Posterior cingulate gyrus (tissue), 11 donors: ENCODE measurements around the gene DHRS7B.
"Not testable (repeated sequence)": the region's sequence is repeated elsewhere in the genome, so short reads cannot be mapped to it uniquely, and the experiment has no call there.

Experiments used
- DNase-seq, 10 donors: peaks; one replicate each; pipeline versions ENCODE4 v3.0.0 to v3.0.0-alpha.2; 2020 to 2021; ENCODE audit warnings: mixed read lengths in 3 of 10
- intact Hi-C: fragments of 100-400 bp; cut with DNase I; formaldehyde crosslinking; loops from one replicate; pipeline ENCODE4 v1.15.1; 2023

Gene DHRS7B, protein sequence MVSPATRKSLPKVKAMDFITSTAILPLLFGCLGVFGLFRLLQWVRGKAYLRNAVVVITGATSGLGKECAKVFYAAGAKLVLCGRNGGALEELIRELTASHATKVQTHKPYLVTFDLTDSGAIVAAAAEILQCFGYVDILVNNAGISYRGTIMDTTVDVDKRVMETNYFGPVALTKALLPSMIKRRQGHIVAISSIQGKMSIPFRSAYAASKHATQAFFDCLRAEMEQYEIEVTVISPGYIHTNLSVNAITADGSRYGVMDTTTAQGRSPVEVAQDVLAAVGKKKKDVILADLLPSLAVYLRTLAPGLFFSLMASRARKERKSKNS

DNA sequence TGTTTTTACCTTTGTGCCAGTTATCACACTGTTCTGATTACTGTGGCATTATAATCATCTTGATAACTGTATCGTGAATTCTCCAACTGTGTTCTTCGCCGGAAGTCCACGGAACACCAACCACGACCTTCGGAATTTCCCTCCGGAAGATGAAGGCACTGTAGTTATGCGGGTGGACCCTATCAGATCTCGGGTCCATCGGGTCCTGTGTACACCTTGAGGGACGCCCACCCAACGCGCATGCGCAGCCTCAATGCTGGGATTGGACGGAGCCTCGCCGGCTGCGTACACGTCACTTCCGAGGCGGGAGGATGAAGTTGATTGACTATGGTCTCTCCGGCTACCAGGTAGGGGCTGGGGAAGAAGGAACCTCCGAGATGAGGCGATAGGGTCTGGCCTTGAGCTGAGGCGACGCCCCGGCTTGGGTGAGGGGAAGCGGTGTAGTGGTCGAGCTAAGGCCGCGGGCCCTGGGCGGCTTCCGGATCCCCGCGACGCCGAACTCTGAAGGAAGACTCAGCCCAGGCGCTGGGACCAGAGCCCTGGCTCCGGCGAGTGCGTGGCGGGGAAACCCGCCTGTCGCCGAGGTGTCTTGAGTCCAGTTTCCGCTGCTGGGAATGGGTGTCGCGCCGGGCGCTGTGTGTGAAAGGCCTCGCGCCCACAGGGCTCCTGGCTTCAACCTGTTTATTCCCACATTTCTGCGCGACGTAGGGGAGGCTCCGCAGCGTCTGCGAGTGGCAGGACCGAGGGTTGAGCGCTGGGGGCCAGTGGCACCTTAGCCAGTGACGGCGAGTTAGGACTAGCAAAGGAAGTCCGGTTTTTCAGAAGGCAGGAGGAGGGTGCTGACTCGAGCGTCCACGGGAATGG is at the start of gene DHRS7B:
TSS of gene DHRS7B (plus strand) at position 320 of the 864 bp plus-strand sequence. CDS start at position 328, 8 bp downstream.
- intact Hi-C loops, result loop anchor here (2.0 to 10.0 kb wide), 5 partner anchors 85 to 386 kb away; partner anchors contain the start of genes MAP2K3 and TMEM11
- DNase-seq, result peak; percentile 93 to 99 (median 96)

DNA sequence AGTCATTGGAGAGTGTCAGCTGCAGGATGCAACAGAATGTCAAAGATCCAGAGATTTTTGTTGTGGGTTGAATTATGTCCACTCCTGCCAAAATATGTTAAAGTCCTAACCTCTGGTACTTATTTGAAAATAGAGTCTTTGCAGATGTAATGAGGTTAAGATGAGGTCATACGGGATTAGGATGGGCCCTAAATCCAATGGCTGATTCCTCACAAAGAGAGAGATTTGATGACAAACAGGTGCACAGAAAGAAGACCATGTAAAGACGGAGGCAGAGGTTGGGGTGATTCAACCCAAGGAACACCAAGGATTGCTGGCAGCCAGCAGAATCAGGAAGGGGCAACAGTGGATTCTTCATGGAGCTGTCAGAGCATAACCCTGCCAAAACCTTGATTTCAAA is 49.5 kb upstream of the DHRS7B start:
- DNase-seq, result no peak
- intact Hi-C loops, result loop anchor here (5.0 kb wide), 1 partner anchor 35 kb away; the partner anchor contains the start of gene USP22

DNA sequence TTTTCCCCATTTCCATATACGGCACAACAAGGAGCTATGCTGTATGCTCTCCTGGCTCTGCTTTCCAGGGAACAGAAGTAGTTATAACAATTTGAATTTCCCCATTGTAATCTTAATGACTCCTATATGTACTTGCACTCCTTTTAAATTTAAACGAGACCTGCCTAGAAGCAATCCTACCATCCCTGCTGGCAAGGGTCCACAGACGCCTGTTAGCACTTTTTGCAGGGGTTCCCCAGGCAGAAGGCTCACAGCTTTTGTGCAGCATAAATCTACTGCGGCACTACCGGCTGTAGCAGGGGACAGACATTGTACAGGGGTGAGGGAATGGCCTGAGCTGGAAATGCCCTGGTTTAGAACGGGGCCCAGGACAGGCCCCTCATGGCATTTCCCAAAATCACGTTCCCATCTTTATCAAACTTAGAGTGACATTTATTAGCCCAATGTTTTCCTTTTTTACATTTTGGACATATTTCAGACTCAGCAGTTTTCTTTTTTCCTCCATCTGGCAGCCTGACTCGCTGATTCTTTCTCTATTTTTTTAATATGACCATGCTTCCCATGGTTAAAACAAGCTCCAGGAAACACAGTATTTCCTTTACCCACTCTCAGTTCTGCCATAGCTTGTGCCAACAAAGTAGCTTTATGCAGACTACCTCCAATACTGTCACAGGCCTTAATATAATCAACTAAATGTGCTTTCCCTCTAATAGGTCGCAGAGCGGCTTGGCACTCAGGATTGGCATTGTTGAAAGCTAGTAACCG is 48.6 kb upstream of the DHRS7B start:
- intact Hi-C loops, result loop anchor here (5.0 kb wide), 1 partner anchor 36 kb away; the partner anchor contains the start of gene USP22
- peak in 1 of 10 donors; percentile 72 for DNase-seq

DNA sequence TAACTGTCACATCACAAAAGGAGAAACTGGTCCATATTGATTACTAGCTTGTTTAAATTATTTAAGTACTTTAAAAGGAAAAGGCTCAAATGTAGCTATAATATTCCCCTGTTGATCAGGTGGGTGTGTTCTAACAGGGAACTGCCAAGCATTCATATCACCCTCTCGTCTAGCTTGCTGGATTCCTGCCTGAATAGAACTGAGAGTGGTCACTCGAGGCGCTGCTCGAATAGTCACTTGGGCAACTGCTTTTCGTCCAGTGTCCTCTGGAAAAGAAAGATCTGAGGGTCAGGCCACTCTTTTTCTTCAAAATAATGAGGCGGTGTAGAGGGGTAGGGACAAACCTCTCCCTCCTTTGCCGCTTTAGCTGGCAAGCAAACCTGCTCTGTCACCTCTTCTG is 47.6 kb upstream of the DHRS7B start:
- intact Hi-C loops, result loop anchor here (5.0 kb wide), 1 partner anchor 37 kb away; the partner anchor contains the start of gene USP22
- DNase-seq, result peak in 1 of 10 donors; percentile 65

DNA sequence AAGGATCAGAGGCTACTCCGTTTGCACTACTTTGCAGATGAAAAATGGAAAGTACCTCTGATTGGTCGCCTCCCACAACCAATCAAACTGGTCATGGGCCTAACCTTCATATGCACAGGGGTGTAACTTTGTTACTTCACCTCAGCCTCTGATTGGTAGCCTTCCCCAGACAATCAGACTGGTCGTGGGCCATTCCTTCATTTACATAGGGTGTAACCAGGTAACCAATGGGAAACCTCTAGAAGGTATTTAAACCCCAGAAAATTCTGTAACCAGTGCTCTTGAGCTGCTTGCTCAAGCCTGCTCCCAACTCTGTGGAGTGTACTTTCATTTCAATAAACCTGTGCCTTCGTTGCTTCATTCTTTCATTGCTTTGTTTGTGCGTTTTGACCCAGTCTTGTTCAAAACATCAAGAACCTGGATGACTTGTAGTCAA is 44.7 kb upstream of the DHRS7B start:
- intact Hi-C loops, result no loop called here
- no peak for DNase-seq

DNA sequence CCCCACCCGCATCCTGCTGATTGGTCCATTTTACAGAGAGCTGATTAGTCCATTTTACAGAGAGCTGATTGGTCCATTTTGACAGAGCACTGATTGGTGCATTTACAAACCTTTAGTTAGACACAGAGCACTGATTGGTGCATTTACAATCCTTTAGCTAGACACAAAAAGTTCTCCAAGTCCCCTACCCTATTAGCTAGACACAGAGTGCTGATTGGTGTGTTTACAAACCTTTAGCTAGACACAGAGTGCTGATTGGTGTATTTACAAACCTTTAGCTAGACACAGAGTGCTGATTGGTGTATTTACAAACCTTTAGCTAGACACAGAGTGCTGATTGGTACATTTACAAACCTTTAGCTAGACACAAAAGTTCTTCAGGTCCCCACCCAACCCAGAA is 41.5 kb upstream of the DHRS7B start:
- DNase-seq, intact Hi-C loops: not testable (repeated sequence)

DNA sequence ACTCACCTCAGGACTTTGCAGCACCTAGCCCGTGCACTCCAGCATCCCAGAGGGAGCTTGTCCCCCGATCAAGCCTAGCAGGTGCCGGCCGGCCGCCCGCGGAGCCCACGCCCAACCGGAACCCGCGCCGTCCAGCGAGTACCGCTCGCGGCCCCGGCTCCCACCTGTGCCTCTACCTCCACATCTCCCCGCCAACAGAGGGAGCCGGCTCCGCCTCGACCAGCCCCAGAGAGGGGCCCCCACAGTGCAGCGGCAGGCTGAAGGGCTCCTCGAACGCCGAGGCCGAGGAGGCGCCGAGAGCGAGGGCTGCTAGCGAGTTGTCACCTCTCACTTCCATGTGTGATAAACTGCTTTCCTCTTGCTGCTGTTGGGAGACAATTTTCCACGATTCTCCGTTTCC is 41.1 kb upstream of the DHRS7B start:
- DNase-seq, result peak in 1 of 10 donors; percentile 41
- intact Hi-C loops, result no loop called here

DNA sequence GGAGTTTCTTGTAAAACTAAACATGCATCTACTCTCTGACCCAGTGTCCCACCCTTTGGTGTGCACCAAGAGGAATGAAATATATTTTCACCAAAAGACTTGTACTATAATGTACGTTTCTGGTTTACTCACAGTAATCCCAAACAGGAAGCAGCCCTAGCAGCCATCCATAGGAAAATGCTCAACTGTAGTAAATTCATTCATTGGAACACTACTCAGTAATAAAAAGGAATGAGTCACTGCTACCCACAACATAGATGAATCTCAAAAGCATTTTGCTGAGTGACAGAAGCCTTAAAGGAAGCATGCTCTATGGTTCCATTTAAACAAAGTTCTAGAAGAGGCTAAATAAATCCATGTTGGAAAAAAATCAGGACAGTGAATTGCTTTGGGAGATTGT is 37.6 kb upstream of the DHRS7B start:
- intact Hi-C loops, result no loop called here
- no peak for DNase-seq

DNA sequence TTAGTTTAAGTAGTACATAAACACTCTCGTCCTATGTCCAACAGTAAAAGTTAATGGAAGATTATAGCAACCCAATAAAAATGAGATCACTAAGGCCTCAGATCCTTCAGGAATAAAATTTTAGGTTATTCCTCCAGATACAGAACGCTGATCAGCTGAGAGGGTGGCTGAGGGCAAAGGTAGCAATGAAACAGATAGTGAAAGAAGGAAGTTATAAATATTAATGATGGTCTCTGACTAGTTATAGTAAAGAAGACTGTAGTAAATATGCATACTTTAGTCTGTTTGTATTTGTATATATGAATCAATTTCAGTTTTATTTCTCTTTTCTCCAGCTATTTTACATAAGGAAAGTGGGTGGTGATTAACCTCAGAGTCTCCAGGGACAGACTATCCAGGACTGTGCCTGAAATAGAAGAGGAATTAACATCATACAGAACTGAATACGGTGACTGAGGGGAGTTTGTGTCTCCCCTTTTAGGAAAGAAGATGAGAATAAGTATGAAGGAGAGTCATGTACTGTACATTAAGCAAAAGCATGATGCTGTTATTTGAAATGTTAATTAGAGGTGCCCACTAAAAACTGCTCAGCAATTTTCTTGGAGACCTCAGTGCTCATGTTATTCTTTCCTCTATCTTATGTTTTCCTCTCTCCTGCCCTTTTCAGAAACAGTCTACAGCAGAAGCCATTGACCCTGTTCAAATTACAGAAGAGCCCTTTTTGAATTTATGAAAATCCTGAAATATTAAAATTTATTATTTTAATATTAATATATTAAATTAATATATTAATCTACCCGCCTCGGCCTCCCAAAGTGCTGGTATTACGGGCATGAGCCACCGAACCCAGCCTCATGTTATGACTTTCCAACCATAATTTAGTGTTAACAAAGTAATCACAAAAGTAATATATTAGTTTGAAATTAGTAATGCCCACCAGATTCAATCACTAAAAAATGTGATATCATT is 36.5 kb upstream of the DHRS7B start:
- no peak for DNase-seq
- intact Hi-C loops, result no loop called here

DNA sequence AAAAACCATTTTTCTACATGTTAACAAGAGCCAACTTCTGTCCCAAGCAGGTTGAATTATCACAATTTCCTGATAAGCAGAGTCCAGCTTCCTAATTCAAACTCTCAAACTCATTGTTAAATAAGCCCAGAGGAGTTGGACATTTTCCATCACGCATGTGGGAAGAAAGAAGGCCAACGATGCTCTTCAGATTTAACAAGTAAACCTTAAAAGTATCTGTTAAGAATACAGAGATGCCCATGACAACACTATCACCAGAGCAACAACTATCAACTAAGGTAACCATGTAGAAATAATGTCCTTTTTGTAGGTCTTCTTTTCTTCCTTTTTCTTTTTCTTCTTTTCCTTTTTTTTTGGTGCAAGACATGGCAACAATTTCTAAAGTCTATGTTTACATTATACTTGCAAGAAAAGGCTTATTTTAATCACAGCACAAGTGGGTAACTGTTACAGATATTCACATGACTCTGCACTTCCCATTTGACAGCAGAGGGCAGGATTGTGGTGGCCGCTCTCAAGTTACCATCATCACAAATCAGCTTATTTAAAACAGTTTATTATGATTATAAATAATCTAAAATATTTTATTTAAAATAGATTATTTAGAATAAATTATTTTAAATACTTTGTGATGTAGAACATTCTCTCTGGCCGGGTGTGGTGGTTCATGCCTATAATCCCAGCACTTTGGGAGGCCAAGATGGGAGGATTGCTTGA is 35.7 kb upstream of the DHRS7B start:
- intact Hi-C loops, result no loop called here
- no peak for DNase-seq

DNA sequence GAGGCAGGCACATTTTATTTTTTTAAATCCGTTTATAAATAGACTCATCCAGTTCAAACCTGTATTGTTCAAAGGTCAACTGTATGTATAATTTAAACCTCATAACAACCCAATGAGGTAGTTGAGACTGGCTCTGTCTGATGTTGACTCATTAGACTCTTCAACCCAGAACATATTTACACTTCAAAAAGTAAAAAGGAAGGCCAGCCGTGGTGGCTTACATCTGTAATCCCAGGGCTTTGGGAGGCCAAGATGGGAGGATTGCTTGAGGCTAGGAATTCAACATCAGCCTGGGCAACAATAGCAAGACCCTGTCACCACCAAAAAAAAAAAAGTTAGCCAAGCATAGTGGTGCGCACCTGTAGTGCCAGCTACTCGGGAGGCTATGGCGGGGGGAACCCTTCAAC is 32.5 kb upstream of the DHRS7B start:
- intact Hi-C loops, result no loop called here
- no peak for DNase-seq

DNA sequence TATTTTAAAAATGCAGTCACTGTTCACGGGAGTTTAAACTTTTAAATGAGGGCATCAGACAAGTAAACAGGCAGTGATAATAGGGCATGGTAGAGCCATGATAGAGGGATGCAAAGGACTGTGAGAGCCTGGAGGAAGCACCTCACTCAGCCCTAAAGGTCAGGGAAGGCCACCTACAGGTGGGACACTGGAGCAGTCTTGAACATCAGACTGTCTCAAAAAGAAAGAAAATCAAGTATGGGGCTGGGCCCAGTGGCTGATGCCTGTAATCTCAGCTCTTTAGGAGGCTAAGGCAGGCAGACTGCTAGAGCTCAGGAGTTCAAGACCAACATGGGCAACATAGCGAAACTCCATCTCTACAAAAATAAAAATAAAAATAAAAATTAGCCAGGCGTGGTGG is 31.0 kb upstream of the DHRS7B start:
- DNase-seq, result no peak
- intact Hi-C loops, result no loop called here

DNA sequence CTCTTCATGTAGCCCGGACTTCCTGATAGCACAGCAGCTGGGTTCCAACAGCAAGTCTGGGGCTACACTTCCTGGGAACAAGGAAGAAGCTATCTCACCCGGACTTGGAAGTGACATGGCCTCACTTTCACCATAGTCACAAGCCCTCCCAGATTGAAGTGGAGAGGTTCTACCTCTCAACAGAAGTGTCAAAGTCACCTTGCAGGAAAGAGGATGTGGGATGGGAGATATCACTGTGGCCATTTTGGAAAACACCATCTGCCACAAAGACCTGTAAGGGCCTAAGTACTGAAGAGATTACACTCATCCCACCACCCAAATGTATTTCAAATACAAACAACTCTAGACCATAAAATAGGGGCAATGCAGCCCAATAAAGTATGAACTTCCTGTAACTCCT is 29.9 kb upstream of the DHRS7B start:
- DNase-seq, result no peak
- intact Hi-C loops, result no loop called here

DNA sequence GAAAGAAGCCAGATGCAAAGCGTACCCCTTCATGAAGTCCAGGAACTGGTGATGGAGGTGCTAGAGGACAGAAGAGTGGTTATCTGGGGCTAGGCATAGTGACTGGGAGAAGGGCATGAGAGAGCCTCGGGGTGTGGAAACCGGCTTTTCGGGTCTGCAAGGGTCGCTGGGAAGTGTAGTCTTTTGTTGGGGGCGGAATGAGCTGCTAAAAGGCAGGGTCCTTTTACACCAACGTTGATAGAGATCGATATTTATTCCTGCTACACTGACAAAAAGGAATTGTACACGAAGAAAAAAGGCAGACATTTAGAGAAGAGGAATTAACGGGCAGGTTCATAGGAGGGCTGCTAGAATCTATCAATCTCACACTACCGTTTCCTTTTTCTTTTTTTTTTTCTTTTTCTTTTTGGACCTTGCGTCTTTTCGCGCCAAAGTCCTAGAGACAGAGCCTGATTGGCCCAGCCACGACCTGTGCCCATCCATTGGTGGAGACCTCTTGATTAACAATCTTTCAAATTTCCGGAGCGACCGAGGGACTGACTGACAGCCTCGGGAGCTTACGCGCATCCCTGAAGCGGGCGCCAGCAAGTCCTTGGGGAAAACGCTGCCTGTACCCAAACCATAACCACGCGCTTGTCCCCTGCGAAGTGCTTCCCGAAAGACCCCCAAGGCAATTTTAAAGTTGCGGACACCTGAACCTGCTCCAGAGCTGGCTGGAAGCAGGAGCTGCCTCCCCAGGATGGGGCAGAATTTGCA is 27.7 kb upstream of the DHRS7B start:
- peak; percentile 35 to 92 (median 66) for DNase-seq
- intact Hi-C loops, result no loop called here

DNA sequence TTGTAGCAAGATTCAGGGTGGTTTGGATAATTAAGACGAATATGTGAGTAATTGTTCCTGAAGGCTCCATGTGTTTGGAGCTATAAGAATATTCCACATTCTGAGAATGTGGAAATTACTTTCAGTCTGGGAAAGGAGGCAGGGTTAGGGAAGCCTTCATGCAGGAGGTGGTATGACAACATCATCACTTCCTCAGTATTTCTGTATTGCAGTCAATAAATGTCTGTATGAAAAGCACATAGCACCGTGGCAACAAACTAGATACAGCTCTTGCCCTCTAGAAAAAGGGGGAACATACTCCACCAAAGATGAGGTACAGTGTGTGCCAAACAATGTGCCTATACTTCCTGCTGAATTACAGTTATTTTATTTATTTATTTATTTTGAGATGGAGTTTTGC is 26.1 kb upstream of the DHRS7B start:
- intact Hi-C loops, result no loop called here

DNA sequence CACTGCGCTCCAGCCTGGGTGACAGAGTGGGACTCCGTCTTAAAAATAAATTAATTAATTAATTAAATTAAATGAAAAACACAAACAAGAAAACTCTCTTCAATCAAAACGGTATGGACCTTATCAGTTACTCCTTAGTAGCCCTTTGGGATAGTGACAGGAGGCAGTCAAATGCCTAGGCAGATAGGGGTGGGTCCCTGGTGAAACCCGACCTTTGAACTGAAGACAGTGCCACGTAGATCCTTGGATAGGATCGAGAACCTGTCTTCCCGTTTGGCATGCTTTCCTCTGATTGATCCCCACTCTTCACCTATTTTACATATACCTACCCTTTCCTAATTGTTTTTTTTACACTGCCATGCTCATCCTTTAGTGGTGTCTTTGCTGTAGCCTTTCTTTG is 22.2 kb upstream of the DHRS7B start:
- peak in 1 of 10 donors; percentile 31 for DNase-seq

More for the DNA sequence above, 26.1 kb upstream of the DHRS7B start:
- no peak for DNase-seq

DNA sequence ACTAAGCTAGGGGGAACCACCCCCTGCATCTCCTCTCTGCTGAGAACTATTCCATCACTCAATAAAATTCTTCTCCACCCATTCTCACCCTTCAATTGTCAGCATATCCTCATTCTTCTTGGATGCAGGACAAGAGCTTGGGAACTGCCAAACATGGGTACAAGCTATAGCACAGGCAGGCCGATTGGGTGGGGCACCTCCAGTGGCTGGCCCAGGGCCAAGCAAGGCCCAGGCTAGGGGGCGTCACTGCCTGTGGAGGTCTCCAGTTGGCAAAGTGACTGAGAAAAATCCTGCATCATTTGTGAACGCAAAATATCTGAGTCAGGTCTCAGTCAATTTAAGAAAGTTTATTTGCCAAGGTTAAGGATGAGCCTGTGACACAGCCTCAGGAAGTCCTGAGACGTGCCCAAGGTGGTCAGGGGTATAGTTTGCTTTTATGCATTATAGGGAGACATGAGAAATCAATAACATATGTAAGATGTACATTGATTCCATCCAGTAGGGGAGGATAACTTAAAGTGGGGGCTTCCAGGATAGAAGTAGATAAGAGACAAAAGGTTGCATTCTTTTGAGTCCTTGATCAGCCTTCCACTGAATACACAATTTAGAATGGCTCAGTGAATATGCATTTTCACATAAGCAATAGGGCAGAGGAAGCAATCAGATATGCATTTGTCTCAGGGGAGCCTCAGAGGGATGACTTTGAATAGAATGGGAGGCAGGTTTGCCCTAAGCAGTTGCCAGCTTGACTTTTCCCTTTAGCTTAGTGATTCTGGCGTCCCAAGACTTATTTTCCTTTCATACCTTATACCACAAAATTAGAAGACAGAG is 21.5 kb upstream of the DHRS7B start:
- DNase-seq, result peak in 1 of 10 donors; percentile 77
- intact Hi-C loops, result no loop called here

More for the DNA sequence above, 22.2 kb upstream of the DHRS7B start:
- intact Hi-C loops, result no loop called here
